SW480 (cell line): ENCODE measurements around the gene CA7.
"Not testable (repeated sequence)": the region's sequence is repeated elsewhere in the genome, so short reads cannot be mapped to it uniquely, and the experiment has no call there.

Source experiments
- DNase-seq: peaks from one replicate; pipeline ENCODE4 v3.0.0-alpha.2; 2016; ENCODE audit warnings: low spot score

CA7 gene

DNA sequence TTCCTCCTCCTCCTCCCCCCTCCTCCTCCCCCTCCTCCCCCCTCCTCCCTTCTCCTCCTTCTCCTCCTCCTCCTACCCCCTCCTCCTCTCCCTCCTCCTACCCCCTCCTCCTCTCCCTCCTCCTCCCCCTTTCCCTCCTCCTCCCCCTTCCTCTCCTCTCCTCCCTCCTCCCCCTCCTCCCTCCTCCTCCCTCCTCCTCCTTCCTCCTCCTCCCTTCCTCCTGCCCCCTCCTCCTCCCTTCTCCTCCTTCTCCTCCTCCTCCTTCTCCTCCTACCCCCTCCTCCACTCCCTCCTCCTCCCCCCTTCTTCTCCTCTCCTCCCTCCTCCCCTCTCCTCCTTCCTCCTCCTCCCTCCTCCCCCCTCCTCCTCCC, 29.5 kb downstream of the CA7 start:
- no peak for DNase-seq

DNA sequence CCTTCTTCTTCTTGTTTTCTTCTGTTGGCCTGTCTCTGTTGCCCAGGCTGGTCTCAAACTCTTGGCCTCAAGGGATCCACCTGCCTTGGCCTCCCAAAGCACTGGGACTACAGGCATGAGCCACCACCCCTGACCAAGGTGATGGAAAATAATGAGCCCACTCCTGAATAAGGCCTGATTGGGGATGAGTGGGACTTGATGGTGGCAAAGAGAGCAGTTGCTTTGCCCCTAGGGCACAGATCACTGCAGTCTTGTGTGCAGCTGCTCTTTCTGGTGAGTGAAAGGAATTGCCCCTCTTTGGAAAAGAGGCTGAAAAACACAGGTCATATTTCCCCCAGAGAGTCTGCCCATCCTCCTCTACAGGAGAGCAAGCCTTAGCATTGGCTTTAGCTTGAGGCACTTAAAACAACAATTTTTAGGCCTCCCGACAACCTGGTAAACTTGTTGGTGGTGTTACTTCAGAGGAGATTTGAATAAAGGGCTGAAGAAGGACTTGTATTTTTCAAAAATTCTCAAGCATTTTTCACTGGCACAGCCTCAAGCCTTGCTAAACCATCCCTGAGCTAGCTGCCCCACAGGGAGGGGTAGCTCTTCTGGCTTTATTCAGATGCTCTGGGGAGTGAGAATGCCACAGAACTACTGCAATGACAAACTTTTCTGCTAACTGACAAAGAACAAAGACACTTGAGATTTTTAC, 30.0 kb downstream of the CA7 start:
- DNase-seq = no peak

DNA sequence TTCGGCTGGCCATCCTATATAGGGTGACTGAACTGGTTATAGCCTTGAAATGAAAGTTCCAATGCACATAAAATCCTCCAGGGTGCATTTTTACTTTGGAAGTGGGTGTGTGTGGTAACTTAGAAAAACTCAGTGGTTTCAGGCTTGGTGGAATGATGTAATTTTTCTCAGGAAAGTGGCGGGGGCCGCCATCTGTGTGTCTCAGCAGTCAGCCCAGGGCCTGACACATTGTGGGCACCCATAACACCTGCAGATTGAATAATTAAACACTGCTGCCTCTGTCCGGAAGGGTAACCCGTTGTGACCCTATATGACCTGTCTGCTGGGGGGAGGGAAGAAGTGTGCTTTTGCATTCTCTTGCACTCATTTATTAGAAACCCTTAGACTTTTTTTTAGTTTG, 33.9 kb downstream of the CA7 start:
- DNase-seq = no peak

DNA sequence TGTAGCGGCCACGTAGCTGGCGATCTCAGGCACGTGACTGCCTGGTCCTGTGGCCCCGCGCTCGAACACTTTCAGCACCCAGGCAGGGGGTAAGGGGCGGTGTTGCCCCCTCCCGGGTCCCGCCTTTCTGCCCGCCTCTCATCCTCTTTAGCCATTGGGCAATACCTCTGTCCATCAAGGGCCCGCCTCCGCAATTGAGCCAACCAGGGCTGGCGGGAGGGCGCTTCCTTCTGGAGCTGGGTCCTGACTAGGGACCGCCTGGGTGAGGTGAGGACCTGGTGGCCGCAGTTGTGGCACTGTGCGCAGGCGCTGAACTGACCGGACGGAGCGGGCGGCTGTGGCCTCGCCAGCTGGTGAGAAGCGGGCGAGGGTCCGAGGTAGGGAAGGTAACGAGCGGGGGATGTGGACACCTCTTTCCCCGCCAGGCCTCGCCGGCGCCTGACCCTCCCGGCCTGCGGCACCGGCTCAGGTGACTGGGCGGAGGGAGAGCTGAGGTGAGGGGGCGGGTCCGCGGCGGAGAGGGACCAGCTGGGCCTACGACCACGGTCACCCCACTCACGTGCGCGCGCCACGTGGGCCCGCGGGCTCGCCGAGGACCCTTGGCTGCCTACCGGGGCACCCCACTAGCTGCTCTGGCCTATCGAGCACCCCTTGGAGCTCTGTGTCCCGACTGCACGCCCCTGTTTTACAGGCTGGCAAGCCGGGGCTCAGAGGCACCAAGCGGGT, 36.2 kb downstream of the CA7 start, which contains the start of gene PDP2:
Gene PDP2, plus strand, starts transcription at position 228 of the 726 bp plus-strand sequence. CDS start 3,770 bp downstream, outside the sequence.
- DNase-seq = peak; percentile 86

DNA sequence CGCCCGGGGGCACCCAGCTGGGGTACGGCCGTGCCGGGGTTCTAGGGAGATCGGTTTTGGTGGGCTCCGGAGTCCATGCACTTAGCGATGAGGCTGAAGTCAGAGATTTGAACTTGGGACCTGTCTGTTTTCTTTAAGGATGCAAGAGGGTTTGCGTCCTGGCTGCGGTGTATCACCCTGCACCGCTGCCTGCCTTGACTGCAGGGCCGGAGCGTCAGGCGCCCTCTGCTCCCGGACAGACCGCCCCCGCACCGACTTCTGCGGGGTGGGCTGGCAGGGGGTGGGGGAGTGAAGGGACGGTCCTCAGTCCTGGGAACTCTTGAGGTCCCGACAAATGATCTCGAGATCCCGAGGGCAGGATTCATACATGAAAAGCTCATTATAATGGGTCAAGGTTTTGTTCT, 36.8 kb downstream of the CA7 start:
- DNase-seq = no peak

DNA sequence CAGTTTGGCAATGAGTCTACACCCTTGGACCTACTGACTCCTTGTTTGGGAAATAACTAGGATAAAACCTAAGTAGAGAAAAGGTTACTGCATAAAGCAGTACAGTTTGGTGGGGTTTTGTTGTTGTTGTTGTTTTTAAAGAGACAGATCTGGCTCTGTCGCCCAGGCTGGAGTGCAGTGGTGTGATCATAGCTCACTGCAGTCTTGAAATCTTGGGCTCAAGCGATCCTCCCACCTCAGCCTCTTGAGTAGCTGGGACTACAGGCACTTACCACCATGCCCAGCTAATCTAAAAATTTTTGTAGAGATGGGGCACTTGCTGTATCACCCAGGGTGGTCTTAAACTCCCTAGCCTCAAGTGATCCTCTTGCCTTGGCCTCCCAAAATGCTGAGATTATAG, 37.3 kb downstream of the CA7 start:
- no peak for DNase-seq

DNA sequence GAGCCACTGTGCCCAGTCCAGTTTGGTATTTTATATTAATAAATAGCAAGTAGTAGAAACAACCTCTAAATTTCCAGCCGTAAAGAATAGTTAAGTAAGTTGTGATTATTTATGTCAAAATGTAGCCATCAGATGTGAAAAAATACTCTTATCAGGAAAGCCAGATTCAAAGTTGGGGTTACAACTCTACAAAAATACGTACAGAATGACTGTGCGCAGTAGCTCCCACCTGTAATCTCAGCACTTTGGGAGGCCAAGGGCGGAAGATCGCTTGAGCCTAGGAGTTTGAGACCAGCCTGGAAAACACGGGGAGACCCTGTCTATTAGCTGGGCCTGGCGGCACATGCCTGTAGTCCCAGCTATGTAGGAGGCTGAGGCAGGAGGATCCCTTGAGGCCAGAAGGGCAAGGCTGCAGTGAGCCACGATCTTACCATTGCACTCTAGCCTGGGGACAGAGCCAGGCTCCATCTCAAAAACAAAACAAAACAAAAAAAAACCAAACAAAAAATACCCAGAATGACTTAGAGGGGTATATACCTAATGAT, 37.8 kb downstream of the CA7 start:
- DNase-seq = no peak

DNA sequence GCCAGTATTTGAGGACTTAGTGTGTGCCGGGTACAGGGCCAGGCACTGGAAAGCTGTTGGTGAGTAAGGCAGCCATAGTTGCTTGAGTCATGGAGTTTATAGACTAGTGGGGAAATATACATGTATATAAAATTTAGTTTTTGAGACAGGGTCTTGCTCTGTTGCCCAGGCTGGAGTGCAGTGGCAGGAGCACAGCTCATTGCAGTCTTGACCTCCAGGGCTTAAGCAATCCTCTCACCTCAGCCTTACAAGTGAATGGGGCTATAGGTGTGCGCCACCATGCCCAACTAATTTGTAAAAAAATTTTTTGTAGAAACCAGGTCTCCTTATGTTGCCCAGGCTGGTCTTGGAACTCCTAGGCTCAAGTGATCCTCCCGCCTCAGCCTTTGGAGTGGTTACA, 38.5 kb downstream of the CA7 start:
- DNase-seq = no peak

DNA sequence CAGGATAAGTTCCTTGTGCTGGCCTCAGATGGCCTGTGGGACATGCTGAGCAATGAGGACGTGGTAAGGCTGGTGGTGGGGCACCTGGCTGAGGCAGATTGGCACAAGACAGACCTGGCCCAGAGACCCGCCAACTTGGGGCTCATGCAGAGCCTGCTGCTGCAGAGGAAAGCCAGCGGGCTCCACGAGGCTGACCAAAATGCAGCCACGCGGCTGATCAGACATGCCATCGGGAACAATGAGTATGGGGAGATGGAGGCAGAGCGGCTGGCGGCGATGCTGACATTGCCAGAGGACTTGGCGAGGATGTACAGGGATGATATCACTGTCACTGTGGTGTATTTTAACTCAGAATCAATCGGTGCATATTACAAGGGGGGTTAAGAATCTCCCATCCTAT, 41.3 kb downstream of the CA7 start:
- no peak for DNase-seq

DNA sequence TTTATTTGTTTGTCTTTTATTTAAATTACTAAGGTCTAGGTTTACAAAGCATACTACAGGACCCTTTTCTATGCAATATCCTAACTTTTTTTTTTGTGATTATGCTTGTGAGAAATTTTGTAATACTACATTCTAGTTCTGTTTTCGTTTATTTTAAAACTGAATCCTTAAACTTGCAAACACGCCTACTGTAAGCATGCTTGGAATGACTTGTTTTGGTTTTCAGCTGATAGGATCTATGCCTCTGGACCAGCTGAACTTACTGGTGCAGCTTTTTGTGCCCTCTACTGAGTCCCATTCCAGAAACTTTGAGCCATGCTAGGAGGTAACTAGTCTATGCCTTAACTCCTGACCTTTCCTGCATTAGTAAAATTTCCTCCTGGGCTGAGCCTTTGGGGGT, 42.1 kb downstream of the CA7 start:
- no peak for DNase-seq

DNA sequence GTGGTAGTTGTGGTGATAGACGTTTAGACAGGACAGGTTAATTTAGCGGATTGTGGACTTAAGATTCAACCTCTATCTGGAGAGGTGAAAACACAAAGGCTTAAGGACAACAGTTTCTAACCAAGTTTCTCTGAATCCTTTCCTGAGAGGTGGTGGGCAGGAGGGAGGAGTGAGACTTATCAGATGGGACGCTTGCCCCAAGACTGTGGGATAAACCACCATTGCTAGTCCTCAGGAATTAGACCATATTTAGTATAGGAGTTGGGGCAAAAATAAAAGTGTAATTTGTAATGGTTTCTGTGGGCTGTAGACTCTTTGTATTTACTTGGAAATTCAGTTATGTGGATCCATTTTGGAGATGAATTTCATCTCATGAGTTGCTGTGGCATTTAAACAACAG, 42.7 kb downstream of the CA7 start:
- no peak for DNase-seq

DNA sequence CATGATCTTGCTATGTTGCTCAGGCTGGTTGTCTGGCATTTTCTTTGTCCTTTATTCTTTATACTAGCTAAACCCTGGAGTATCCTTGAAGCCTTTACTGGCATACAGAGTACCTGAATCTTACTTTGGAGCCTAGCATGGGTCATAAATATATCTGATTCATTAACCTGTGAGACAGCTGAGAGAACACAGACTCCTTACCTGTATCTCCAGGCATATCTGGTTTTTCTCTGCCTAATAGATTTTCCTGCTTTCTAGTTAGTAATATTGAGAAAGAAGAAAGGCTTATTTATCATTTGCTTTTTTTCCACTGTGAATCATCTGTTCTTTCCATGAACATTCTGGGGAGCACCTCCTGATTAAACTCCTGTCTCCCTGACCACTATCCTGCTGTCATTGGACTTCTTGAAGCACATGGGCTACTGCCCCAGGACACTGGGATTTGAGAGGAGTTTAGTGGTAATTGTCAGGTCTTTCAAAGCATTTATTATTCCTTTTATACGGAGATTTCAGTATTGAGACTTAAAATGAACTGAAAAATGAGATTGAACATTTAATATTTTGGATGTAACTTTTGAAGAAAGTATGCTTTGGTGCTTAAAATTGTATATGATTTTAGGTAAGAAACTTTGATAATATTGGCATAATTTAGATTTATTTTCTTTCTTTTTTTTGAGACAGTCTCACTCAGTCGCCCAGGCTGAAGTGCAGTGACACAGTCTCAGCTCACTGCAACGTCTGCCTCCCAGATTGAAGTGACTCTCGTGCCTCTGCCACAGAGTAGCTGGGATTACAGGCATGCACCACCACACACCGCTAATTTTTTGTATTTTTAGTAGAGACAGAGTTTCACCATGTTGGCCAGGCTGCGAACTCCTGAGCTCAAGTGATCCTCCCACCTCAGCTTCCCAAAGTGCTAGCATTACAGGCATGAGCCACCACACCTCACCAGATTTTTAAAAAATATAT, 44.7 kb downstream of the CA7 start:
- no peak for DNase-seq

DNA sequence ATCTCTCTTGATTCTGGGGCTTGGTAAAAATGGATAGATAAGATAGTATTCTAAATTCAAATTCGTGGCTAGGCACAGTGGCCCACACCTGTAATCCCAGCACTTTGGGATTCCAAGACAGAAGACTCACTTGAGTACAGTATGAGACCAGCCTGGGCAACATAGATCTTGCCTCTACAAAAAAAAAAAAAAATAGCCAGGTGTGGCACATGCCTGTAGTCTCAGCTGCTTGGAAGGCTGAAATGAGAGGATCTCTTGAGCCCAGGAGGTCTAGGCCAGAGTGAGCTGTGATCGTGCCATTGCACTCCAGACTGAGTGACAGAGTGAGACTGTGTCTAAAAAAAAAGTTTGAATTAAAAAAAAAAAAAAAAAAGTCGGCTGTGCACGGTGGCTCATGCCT, 45.4 kb downstream of the CA7 start:
- DNase-seq = no peak

DNA sequence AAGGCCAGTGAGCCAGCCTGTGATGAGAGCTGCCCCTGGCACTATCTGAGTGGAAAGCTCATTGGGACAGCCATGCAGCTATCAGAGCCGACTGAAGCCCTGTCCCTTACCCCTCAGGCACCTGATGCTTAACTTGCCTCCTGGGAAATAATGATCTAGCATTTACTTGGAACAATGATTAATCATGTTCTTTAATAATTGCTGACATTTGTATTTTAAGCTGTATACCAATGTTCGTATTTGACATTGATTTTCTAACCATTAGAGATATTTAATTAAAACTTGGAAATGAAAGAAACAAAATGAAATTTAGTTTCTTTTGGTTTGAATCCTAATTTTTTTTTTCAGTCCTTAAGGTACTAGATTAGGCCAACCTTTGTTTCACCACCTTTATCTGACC, 46.6 kb downstream of the CA7 start:
- DNase-seq = no peak

DNA sequence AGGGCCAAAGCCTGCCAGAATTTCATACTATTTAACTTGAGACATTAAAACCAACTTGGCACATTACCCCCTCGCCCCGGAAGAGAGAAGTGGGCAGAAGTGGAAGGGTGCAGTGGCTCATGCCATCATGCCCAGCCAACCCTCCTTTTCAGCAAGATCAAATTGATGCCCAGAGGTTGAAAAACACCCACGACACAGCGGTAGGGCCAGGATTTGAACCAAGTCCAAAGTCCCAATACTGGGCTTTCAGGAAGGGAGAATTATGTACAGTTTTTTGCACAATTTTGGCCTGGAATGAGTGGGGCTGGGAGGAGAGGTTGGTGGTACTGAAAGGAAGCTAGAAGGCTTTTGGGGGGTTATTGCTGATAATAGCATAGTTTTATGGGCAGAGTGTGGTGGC, 47.1 kb downstream of the CA7 start:
- DNase-seq = no peak

DNA sequence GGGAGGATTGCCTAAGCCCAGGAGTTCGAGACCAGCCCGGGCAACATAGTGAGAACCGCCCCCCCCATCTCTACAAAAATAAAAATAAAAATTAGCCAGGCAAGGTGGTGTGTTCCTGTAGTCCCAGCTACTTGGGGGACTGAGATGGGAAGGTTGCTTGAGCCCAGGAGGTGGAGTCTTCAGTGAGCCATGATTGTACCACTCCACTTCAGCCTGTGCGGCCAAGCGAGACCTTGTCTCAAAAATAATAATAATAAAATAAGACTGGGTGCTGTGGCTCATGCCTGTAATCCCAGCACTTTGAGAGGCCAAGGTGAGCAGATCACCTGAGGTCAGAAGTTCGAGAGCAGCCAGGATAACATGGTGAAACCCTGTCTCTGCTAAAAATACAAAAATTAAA, 47.6 kb downstream of the CA7 start:
- DNase-seq = no peak

DNA sequence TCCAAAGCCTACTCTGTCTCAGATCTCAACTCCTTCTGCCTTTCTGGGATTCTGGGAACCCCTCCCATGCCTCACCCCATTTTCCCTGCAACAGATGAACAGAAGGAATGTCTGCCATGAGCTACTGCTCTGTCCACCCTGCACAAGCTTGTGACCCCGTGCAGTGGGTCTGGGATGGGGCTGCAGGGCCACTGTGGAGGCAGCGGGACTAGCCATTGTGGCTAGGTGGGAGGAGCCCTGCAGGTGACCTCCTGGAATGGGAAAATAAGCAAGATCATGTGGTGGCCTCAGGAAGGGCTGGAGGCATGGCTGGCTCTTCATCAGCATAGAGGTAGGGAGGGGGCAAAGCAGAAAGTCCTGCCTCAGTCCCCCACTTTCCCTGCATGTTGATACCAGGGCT, 49.8 kb downstream of the CA7 start:
- no peak for DNase-seq

DNA sequence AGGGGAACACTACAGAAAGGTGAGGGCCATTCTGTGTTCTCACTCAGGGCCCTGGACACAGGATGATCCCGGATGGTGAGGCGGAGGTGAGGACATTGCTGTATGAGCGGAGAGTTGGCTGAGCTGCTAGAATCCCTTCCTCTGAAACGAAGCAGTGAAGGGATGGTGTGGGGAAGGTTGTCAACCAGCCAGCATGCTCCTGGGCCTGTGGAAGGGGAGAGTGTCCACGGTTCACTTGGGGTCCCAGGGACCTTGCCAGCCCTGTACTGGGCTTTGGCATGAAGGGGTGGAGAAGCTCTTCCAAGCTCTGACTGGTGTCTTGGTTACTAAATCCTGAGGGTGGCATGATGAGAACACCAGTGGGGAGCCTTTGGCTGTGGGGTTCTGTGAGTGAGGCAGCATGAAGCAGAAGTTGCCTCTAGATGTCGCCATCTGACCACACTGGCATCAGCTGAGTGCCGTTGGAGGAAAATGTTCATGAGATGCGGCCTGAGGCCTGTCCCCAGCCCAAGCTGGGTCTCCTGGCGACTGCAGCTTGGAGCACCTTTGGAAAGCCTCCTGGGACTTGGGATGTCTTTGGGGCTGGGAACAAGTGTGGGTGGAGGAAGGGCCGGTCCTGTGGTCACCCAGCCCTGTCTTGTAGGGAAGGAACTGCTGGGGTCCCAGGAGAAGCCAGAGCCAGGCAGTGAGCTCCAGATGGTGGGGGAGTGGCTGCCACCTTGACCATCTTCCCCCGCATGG, 50.9 kb downstream of the CA7 start:
- peak; percentile 58 for DNase-seq

DNA sequence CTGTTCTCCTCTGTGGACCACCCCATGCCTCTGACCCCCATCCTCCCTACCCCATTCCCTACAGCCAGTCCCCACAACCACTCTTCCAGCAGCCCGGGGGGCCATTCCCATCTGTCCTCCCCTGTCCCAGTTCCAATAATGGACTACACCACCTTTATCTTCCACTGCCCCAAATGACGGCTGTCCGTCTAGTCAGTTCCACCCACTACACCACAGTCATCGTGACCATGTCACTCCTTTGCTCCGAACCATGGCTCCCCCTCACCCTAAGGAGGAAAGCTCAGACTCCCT, 51.4 kb downstream of the CA7 start:
- no peak for DNase-seq

DNA sequence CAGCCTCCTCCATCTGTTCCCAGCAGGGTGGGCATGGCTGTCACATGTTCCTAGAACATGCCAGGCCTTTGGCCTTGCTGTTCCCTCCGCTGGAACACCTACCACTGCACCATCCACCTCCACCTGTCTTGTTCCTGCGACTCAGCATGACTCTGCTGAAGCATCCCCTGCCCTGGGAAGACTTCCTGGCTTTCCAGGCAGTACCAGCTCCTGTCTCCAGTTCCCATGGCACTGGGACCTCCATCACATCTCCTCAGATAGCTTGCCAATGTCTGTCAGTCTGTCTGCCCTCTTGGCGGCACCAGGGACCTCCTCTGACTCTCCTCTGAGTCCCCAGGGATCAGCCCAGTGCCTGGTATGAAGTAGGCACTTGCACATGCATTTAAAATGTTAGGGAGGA, 51.8 kb downstream of the CA7 start:
- no peak for DNase-seq

DNA sequence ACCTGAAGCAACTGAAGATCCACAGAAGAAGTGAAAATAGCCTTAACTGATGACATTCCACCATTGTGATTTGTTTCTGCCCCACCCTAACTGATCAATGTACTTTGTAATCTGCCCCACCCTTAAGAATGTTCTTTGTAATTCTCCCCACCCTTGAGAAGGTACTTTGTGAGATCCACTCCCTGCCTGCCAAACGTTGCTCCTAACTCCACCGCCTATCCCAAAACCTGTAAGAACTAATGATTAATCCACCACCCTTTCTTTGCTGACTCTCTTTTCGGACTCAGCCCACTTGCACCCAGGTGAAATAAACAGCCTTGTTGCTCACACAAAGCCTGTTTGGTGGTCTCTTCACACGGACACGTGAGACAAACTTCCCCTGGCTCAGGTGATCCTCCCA, 52.5 kb downstream of the CA7 start:
- DNase-seq = not testable (repeated sequence)

DNA sequence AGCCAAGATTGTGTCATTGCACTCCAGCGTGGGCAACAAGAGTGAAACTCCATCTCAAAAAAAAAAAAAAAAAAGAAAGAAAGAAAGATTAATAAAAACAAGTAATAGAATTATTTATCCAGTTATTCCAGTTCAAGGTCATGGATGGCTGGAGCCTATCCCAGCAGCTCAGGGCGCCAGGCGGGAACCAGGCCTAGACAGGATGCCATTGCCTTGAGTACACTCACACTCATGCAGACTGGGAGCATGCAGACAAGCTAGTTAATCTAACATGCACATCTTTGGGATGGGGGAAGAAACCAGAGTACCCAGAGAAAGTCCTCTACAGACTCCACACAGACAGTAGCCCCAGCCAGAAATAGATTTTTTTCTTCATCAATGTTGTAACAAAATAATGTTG, 54.0 kb downstream of the CA7 start:
- DNase-seq = no peak
